GM12864 (cell line): Measurements from ENCODE around the gene VSIR.
A peak's percentile ranks its signal among the peaks of the same experiment; 100 is the strongest.

ENCODE experiments used
- DNase-seq: peaks from one replicate; pipeline ENCODE4 v3.0.0-alpha.2; 2011; ENCODE audit warnings: low read depth
- H3K4me3 ChIP-seq: 2 replicates; pipeline ENCODE4 v1.5.1; 2011; ENCODE audit warnings: mild to moderate bottlenecking, low read depth, low read length, control low read depth
- CTCF ChIP-seq: IDR thresholded peaks from 2 replicates; pipeline ENCODE4 v1.5.1; 2011; ENCODE audit warnings: low read depth, mild to moderate bottlenecking, moderate library complexity, low read length, control low read depth, inconsistent platforms; ENCODE audit errors: missing control alignments

The VSIR gene

GRCh38 chr10:71817831-71818655, 44.7 kb upstream of the VSIR start:
- H3K4me3 ChIP-seq: no peak overlapping the region

GRCh38 chr10:71816936-71817618, 43.8 kb upstream of the VSIR start:
- DNase-seq: no peak
- no peak overlapping the region for H3K4me3 ChIP-seq
- no peak for TF ChIP-seq CTCF

More at GRCh38 chr10:71817831-71818655, 44.7 kb upstream of the VSIR start:
- no peak for DNase-seq
- no peak for TF ChIP-seq CTCF

GRCh38 chr10:71816421-71816851, 43.1 kb upstream of the VSIR start:
- no peak for DNase-seq
- H3K4me3 ChIP-seq: no peak overlapping the region
- no peak for TF ChIP-seq CTCF

- H3K4me3 ChIP-seq: no peak overlapping the region
- no peak for TF ChIP-seq CTCF
- DNase-seq: no peak
These were observed 42.3 kb upstream of the VSIR start for GRCh38 chr10:71815515-71816130.

GRCh38 chr10:71814922-71815411, 41.6 kb upstream of the VSIR start:
- TF ChIP-seq CTCF: peak; percentile 1
- no peak for DNase-seq
- H3K4me3 ChIP-seq: no peak overlapping the region

- DNase-seq: no peak
- TF ChIP-seq CTCF: no peak
- H3K4me3 ChIP-seq: no peak overlapping the region
These were observed 39.7 kb upstream of the VSIR start for GRCh38 chr10:71812913-71813590.
